Gastroesophageal sphincter (tissue), 3 donors: ENCODE measurements around the gene ADAMTS17.

ENCODE experiments used
- POLR2A ChIP-seq, 2 donors: fragments of 450-650 bp; IDR thresholded peaks; one replicate each; pipeline ENCODE4 v1.6.1; 2017; ENCODE audit warnings: antibody characterized with exemption in 2 of 2, mild to moderate bottlenecking in 2 of 2, moderate library complexity in 1 of 2
- POLR2AphosphoS5 ChIP-seq: sonication (generic); formaldehyde crosslinking; IDR thresholded peaks from one replicate; pipeline ENCODE4 v1.6.1; 2017; ENCODE audit warnings: antibody characterized with exemption
- TF ChIP-seq, protein P1 (sequence below), 4 experiments: fragments of 200-600 bp in 2 of 4; fragments of 450-650 bp in 2 of 4; sonication (generic) in 1 of 4; IDR thresholded peaks; one replicate each; pipeline ENCODE4 v1.5.1; 2017 to 2019; ENCODE audit warnings: antibody characterized with exemption in 4 of 4, mild to moderate bottlenecking in 2 of 4, moderate library complexity in 2 of 4

DNA sequence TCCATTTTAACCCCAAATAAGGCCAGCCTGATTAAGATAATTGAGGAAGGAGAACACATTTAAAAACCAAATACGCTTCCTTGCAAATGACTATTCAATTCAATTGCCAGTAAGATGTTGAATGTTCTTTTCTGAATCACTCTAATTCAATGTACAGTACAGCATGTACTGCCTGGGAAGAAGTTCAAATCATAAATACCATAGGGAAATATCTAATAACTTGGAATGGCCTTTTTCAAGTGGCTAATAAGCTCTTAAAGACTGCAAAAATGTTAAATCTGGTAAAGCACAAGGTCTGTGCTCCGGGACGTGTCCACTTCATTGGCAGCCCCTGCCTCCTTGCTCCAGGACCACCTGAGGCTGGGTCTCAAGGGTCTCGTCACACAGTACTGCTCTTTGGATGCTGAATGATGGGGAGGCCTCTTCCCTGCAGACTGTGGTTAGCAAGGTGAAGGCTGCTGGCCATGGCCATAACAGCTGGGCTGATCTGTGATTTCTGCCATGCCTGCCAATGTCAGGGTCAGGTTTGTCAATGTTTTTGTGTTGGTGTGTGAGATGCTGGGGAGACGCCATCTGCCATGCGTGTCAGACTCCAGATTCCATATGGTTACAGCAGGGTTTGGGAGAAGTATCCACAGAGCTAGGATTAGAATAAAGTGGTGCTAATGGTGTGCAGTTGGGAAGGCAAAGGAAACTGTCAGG, 300.5 kb downstream of the ADAMTS17 start:
- TF ChIP-seq, protein P1, sequence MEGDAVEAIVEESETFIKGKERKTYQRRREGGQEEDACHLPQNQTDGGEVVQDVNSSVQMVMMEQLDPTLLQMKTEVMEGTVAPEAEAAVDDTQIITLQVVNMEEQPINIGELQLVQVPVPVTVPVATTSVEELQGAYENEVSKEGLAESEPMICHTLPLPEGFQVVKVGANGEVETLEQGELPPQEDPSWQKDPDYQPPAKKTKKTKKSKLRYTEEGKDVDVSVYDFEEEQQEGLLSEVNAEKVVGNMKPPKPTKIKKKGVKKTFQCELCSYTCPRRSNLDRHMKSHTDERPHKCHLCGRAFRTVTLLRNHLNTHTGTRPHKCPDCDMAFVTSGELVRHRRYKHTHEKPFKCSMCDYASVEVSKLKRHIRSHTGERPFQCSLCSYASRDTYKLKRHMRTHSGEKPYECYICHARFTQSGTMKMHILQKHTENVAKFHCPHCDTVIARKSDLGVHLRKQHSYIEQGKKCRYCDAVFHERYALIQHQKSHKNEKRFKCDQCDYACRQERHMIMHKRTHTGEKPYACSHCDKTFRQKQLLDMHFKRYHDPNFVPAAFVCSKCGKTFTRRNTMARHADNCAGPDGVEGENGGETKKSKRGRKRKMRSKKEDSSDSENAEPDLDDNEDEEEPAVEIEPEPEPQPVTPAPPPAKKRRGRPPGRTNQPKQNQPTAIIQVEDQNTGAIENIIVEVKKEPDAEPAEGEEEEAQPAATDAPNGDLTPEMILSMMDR (IDR thresholded peaks at IDR 0.05): no peak
- TF ChIP-seq POLR2A (IDR thresholded peaks at IDR 0.05) (no peak), POLR2AphosphoS5 (no peak)
